ENCODE results near the gene TRMT61A.
A peak's percentile ranks its signal among the peaks of the same experiment; 100 is the strongest.

Gene TRMT61A

GRCh38 chr14:103547455-103547940, 18.5 kb downstream of the TRMT61A start:
- no peak for DNase-seq (ENCODE audit: low spot score)

DNA sequence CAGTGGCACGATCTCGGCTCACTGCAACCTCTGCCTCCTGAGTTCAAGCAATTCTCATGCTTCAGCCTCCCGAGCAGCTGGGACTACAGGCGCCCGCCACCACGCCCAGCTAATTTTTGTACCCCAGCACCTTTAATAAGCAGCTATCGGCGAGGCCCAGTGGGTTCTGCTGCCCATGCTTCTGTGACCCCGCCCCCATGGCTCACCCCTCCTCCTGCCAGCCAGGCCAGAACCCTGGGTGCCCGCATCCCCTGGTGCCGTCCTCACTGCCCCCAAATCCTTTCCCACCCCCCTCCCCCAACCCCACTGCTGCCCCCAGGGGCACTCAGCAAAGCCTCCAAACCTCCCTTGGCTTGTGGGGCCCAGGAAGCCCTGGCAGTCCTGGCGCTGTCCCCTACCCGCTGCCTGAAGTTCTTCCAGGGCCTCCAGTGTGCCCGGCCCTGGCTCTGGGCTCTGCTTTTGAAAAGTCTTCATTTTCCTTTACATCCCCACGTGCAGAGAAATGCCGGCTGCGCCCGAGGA, 19.0 kb downstream of the TRMT61A start:
- no peak for DNase-seq (ENCODE audit: low spot score)

DNA sequence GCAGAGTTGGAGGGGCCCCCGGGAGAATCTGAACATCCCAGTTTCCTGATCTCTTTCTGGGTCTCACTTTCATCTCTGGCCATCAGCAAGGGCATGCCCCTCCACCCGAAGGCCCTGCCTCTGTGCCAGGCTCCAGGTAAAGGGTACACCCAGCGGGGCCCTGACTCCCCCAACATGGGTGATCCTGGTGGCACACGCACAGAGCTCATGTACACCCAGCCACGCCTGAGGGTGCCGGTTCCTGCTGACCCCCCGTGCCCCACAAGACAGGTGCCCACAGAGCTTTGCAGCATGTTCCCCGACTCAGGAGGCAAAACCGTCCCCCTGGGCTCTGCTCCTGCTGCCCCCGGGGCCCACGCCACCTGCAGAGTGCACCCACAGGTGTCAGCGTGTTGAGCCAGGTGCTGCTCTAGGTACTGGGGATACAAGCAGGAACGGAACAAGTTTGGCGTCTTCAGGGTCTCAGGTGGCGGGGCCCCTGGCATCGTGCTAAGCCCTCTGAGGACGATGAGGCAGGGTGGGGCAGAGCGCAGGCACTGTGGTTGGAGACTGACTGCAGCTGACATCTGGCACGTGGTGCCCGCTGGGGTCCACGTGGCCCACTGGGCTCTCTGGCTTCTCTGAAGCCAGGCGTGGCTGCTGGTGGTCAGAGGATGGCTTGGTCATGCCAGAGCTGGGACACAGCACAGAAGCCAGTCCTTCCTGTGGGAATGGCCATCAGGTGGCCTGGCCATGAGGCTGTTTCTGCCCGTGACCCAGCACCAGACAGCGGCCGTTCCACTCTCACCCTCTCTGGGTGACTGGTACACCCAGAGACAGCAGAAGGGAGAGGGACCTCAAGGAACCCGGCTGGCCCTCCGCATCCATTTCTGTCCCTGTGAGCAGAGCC, 19.7 kb downstream of the TRMT61A start:
- no peak for DNase-seq (ENCODE audit: low spot score)

GRCh38 chr14:103549361-103550311, 20.6 kb downstream of the TRMT61A start:
- DNase-seq (ENCODE audit: low spot score) = no peak

DNA sequence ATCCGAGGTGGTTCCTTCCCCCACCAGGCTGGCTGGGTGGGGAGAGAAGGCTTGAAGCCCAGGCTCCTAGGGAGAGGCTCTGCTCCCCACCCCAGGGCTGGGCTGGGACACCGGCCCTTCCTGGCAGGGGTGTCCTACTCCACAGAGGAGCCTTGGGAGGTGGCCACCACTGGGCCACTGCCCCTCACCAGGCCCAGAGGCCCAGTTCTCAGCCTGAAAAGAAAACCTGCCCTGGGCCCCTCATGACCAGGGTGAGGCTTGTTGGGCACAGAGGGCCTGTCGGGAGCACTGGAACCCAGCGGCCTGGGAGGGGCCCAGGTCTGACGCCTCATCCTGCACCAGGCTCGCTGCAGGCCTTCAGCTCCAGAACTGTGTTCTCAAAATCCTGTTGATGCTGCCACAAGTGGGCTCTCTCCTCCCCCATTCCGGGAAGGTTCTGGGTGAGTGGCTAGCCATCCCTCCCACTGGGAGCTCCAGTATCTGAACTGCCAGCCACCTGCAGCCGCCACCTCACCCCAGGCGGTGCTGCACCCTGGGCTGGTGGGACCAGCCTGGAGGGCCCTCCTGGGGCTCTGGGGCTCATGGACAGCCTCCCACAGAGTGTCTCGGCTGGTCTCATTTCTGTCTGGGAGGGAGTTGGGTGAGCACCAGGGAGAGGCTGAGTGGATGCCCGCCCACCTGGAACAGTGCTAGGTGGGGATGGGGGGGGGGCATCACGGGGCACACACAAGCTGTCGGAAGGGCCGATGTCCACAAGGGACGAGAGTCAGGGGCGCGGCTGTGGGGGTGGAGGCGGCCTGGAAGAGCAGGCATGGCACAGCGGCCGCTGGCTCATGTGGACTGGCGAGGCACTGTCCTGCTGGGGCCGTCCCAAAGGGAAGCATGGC, 21.7 kb downstream of the TRMT61A start:
- no peak for DNase-seq (ENCODE audit: low spot score)

DNA sequence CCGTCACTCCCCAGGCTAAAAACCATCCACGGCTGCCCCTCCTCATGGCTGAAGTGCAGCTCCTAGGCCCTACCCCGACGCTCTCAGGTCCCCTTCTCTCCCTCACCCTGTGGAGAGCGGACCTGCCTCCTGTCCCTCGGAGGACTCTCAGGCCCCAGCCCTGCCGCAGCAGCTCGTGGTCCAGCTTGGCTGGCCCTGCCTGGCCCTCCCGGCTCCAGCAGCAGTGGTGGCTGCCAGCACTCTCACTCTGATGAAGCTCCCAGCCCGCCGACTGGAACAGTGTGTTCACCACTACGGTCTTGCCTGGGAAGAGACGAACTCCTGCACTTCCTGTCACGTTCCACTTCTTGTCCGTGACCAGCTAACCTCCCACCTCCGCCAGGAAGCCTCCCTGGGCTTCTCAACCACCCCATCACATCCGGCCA, 22.4 kb downstream of the TRMT61A start:
- DNase-seq (ENCODE audit: low spot score) = no peak

GRCh38 chr14:103552011-103552845, 23.2 kb downstream of the TRMT61A start:
- DNase-seq (ENCODE audit: low spot score) = no peak

DNA sequence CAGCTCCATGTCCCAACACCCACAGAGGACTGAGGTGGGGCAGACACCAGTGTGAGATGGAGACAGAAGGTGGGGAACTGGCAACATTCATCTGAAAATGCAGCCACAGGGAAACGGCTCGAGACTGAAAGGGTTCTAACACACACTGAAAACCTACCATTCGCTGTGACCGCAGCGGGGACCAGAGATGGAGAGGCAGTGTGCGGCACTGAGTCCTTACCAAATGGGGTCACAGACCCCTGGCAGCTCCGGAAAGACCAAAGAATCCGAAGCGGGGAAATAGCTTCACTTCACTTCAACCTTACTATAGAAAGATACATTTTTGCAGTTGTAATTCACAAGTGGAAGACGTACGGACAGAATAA, 23.8 kb downstream of the TRMT61A start:
- DNase-seq (ENCODE audit: low spot score) = no peak

GRCh38 chr14:103555559-103556337, 26.8 kb downstream of the TRMT61A start:
- DNase-seq (ENCODE audit: low spot score) = no peak

DNA sequence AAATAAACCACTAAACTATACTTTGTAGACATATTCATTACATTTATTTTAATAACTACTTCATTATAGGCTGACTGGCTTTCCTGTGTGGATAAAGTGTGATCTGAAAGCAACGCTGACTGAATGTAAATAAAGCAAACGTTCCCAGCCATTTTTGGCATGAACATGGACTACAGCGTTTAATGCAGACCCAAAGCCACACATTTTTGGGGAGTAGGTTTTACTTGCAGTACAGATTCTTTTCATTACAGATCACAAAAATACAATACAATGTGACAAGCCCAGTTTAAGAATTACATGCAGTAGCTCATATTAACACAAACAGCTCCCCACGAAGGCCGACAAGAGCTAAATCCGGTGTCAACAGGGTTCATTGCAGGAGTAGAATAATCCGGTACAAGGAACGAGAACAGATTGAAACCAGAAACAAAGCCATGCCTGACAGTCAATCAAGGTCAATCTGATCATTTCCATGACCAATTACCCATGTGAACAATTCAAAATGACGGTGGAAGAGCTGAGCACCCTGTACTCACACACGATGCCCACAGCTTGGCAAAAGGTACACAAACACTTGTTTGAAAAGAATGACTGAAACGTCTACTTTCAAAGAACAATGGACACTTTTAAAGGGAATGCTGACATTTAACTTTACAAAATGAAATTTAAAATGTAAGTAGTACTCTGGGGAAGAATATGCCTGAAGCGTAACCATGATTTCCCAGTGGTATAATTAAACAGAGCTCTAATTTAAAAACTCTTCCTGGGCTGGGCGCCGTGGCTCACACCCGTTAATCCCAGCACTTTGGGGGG, 28.2 kb downstream of the TRMT61A start:
- no peak for DNase-seq (ENCODE audit: low spot score)

- DNase-seq (ENCODE audit: low spot score) = no peak
Measured at GRCh38 chr14:103558071-103558882, 29.3 kb downstream of the TRMT61A start.

DNA sequence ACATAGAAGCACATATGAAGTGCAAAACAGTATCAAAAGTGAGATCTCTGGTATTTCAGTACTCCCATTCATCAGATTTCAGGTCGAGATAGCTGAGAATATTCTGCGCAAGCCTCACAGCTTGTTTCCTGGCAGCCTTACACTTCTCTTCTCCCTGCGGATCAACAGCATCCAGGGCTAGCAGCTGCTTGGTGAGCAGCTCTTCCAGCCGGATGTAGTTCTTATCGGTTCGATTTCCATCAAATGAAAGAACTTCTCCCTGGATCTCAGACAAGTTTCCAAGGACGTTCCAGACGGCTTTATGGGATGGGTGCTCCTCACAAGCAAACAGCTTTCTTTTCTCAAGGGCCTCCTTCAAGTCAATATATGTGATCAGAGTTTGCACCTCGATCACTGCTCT, 30.8 kb downstream of the TRMT61A start:
- DNase-seq (ENCODE audit: low spot score) = no peak

- no peak for DNase-seq (ENCODE audit: low spot score)
Measured at GRCh38 chr14:103560691-103561090, 31.7 kb downstream of the TRMT61A start.

DNA sequence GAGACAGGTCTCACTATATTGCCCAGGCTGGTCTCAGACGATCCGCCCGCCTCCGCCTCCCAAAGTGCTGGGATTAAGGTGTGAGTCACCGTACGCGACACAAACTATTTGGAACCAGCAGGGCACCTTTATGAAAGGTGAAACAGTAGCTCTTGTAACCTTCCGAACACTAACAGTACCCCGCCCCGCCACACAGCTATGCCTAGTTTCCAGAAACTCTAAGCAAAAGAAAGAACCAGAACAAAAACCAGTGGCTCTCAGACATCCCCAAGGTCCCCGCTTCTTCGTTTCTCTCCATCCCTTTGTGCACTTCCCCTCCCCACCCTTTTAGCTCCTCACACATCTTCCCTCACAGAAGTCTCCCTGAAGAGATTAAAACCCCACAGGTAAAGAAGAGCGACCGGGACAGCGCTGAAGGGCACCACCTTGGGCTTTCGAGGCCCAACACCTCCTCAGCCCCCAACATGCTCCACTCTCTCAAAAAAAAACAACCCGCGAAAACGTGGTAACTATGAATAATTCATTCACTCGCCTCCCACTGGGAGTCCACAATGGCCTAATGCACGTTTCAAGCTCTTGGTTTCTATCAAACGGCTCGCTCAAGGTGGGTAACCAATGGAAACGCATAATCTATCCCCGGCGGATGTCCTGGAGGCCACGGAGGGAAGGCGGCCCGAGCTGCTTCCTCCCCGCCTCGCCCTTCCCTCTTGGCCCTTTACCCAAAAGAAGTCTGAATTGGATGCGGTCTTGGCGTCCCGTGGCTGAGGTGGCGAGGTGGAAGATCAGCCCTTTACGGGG, 32.6 kb downstream of the TRMT61A start:
- DNase-seq (ENCODE audit: low spot score) = peak; percentile 60

DNA sequence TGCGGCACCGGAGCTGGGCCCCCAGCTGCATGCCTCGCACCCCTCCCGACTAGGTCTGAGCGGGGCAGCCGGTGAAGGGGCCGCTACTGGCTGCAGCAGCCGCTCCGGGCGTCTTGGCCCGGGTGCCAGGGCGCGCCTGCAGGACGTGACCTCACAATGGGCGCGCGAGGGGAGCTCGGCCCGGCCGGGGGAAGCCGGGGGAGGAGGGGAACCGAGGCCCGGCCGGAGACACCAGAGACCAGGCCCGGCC, 33.1 kb downstream of the TRMT61A start:
- no peak for DNase-seq (ENCODE audit: low spot score)

GRCh38 chr14:103562429-103563225, 33.6 kb downstream of the TRMT61A start, which contains the start of the genes BAG5 and COA8:
Gene BAG5 (minus strand): TSS chr14:103562657. CDS start chr14:103561164, 1,493 bp downstream.
Gene COA8 (plus strand): TSS chr14:103562960. CDS start chr14:103563002, 42 bp downstream.
- peak; percentile 92 for DNase-seq (ENCODE audit: low spot score)
